Neural progenitor cell (in vitro differentiated cells): ENCODE data around the gene ATAD3A.

Experiments
- EZH2 ChIP-seq: fragments of 200-600 bp; sonication (generic); IDR thresholded peaks from 2 replicates; pipeline ENCODE4 v1.6.1; 2017; ENCODE audit warnings: antibody characterized with exemption, mild to moderate bottlenecking, moderate library complexity
- EZH2phosphoT487 ChIP-seq: fragments of 200-600 bp; sonication (generic); IDR thresholded peaks from 2 replicates; pipeline ENCODE4 v1.6.1; 2017; ENCODE audit warnings: antibody characterized with exemption
- TF ChIP-seq, protein P1 (sequence below): fragments of 200-600 bp; sonication (generic); IDR thresholded peaks from 2 replicates; pipeline ENCODE4 v1.5.1; 2017; ENCODE audit warnings: antibody characterized with exemption, mild to moderate bottlenecking

GRCh38 chr1:1569341-1569740, 57.4 kb downstream of the ATAD3A start:
- TF ChIP-seq, protein P1, sequence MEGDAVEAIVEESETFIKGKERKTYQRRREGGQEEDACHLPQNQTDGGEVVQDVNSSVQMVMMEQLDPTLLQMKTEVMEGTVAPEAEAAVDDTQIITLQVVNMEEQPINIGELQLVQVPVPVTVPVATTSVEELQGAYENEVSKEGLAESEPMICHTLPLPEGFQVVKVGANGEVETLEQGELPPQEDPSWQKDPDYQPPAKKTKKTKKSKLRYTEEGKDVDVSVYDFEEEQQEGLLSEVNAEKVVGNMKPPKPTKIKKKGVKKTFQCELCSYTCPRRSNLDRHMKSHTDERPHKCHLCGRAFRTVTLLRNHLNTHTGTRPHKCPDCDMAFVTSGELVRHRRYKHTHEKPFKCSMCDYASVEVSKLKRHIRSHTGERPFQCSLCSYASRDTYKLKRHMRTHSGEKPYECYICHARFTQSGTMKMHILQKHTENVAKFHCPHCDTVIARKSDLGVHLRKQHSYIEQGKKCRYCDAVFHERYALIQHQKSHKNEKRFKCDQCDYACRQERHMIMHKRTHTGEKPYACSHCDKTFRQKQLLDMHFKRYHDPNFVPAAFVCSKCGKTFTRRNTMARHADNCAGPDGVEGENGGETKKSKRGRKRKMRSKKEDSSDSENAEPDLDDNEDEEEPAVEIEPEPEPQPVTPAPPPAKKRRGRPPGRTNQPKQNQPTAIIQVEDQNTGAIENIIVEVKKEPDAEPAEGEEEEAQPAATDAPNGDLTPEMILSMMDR = no peak
- TF ChIP-seq EZH2 = no peak
- TF ChIP-seq EZH2phosphoT487 = no peak
